Jurkat, Clone E6-1 (cell line): ENCODE results near the gene F2.

Experiments used
- DNase-seq: peaks from one replicate; pipeline ENCODE4 v3.0.0-alpha.2; 2011; ENCODE audit warnings: low read depth, low spot score
- H3K4me3 ChIP-seq: 2 replicates; pipeline ENCODE4 v1.5.1; 2011; ENCODE audit warnings: mild to moderate bottlenecking, low read length, control low read depth, moderate library complexity

The F2 gene

DNA sequence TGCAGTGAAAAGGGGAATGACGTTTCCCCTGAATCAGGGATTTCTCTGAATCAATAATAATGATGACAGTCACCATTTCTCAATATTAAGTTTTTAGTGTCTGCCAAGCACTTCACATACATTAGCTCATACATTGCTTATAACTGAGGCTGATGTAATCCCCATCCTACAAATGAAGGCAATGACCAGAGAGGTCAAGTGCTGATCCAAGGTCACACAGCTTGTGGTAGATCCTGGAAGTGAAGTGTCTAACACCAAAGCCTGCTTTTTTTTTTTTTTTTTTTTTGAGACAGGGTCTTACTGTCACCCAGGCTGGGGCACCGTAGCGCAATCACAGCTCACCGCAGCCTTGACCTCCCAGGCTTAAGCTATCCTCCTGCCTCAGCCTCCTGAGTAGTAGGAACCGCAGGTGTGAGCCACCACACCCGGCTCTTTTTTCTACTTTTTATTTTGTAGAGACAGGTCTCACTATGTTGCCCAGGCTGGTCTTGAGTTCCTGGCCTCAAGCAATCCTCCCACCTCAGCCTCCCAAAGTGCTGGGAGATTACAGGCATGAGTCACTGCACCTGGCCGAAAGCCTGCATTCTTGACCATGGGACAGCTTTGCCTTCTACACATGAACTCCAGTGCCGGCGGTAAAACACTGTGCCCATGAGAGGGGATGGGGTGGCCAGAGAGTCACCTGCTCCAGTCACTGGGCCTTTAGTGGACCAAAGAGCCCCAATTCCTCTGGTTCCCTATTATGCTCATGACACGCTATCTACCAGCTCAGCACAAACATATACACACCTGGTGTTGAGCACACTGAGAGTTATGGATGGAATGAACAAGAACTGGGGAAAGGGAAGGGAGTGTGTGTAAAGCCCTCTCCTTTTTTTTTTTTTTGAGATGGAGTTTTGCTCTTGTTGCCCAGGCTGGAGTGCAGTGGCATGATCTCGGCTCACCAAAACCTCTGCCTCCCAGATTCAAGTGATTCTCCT is 36.0 kb upstream of the F2 start:
- no peak for DNase-seq
- H3K4me3 ChIP-seq = no peak overlapping the region

DNA sequence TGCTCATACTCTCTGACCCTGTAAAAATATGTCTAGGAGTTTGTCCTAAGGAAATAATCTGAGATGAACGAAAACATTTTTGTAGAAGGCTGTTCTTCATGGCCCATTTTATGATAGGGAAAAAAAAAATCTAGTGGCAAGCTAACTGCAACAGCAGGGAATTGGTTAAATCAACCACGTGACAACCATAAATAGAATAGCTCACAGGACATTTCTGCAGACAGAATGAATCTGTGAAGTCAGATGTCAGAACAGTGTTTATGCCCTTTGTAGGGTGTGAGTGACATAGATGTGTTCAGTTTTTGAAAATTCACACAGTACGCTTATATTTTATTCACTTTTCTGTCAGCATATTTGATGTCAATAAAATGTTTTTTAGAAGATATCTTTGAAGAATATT is 34.6 kb upstream of the F2 start:
- no peak for DNase-seq
- H3K4me3 ChIP-seq = no peak overlapping the region

DNA sequence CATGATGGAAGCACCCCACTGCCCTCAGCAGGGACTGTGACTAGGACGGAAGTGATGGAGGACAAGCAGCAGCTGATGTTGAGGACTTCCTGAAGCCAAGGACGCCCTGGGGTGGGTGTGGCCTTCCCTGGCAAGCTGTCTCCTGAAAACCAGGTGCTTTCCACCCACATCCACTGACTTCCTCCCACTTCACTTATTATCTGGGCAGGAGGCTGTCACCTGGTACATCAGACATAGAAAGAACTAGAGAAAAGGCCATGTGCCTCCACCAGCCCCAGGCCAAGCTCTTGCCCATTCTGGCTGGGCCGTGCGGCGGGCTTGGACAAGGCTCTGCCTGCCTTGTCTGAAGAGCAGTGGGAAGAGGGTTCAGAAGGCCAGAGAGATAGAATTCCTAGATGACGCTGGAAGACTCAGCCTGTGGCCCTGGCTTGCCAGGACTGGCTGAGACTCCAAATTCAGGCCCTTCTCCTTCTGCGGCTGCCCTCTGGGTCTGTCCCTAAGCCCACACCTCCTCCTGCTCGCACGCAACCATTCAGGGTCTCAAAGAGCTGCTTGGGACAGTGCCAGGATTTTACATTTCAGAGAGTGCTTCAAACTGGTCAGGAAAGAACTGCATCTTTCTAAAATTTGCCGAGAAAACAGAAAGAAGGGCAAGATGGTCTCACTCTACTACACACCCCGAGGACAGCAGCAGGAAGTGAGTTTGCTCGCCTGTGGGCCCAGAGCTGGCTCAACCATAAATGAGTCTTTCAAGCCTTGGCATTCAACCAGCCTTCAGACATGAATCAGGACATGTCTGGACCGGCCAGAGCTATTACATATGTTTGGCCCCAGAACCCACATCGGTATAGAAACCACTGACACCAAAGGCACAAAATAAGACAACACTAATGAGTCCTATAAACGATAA is 31.9 kb upstream of the F2 start:
- no peak overlapping the region for H3K4me3 ChIP-seq
- DNase-seq = no peak

DNA sequence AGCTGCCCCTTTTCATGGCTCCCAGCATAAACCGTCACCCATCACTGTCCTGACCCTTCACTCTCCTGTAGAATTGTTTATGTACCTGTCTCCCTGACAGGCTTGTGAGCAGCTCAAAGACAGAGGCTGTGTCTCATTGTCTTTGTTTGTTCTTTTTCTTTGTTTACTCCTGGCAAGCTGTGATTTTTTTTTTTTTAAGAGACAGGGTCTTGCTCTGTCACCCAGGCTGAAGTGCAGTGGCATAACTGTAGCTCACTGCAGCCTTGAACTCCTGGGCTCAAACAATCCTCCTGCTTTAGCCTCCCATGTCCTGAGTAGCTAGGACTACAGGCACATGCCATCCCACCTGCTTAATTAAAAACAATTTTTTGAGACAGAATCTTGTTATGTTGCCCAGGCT is 28.3 kb upstream of the F2 start:
- no peak overlapping the region for H3K4me3 ChIP-seq
- no peak for DNase-seq

DNA sequence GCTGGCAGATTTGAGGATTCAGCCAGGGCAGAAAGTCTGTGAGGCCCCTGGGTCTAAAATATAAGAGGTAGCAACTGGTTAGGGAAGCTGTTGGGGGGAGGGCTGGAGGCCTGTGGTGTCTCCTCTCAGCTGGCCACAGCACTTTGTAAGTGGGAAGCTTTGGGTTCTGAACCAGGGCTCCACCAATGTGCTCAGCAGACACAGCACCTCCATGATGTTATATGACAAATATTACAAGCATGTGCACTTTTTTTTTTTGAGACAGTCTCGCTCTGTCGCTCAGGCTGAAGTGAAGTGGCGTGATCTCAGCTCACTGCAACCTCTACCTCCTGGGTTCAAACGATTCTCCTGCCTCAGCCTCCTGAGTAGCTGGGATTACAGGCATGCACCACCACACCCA is 26.6 kb upstream of the F2 start:
- DNase-seq = no peak
- H3K4me3 ChIP-seq = no peak overlapping the region

DNA sequence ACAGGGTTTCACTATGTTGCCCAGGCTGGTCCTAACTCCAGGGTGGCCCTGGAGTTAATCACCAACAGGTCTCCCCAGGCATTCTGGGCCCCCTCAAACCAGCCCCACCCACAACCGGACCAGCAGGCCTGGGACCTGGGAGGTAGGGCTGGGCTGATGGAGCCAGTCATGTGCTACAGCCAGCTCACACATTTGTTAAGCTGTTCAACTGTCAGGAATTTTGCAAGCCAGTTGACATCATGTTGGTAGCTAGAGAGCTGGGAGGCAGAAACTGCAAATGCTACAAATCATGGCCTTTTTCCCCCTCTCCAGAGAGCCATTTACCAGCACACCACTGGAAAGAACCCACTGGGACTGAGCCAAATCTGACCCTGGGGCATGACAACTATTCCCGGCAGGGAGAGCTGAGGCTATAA is 25.4 kb upstream of the F2 start:
- DNase-seq = no peak
- no peak overlapping the region for H3K4me3 ChIP-seq

DNA sequence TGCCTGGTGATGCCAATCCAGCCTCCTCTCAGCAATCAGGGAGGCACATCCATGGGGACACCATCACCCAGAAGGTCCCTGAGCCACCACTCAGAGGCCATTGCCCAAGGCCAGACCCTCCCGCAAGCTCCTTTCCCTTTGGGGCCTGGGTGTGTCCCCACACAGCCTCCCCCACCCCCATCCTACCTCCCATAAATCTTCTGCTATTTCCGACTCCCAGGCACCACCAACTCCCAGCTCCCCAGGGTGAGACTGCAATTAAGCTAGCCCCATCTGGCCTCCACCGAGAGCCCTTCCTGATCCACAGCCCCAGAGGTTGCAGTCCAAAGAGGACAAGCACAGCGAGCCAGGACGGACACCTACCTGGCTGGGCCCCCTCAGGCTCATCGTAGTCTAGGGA is 24.9 kb upstream of the F2 start:
- DNase-seq = no peak
- H3K4me3 ChIP-seq = no peak overlapping the region

DNA sequence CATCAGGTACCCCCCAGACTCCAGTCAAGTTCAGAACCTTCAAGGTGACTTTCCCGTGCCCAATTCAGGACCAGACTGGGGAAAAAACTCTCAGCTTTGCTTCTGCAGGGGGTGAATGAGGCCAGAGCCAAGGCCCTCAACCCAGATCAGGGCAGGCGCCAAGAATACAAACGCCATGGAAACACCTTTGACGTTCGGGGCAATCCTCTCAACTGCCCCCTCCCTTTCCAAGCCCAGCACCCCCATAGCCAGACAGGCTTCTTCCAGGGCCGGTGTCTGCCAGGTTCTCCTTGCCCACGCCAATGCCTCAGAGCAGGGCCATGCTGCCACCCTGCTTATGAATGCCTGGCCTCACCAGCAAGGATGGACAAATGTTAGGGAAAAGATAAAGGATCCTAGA is 24.4 kb upstream of the F2 start:
- no peak overlapping the region for H3K4me3 ChIP-seq
- no peak for DNase-seq

DNA sequence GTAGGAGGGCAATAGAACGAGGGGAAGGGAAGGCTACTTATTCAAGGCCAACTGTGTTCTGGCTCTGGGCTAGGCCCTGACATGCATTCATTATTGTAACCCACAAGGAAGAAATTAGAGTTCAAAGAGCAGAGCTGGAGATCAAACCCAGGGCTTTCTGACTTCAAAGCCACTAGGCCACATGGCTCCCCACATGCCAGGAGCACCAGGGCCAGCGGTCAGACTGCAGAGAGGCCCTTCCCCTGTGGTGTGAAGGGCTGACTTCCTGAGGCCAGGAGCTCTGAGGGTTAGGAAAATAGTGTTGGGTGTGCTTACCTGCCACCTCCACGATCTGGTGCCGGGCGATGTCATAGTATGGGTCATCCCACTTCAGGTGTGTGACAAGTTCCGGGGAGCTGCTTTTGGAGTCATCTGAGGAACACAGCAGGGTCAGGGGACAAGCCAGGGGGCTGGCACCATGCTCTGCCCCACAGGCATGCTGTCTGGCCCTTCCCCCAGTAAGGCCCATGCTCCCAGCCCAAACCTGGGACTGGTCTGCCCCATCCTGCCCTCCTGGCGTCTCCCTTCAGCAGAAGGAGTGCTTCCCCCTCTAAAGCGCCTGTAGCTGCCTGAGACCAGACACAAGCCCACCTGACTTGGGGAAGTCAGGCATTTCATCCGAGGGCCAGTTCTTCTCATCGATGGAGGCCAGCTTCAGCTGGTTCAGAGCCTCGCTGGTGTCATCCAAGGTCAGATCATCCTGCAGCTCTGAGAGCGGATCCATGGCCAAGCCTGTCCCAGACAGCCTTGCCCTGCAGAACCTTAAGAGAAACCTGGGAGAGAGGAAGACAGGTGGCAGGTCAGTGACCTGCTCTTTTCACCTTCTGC is 23.4 kb upstream of the F2 start:
- no peak for DNase-seq
- no peak overlapping the region for H3K4me3 ChIP-seq

DNA sequence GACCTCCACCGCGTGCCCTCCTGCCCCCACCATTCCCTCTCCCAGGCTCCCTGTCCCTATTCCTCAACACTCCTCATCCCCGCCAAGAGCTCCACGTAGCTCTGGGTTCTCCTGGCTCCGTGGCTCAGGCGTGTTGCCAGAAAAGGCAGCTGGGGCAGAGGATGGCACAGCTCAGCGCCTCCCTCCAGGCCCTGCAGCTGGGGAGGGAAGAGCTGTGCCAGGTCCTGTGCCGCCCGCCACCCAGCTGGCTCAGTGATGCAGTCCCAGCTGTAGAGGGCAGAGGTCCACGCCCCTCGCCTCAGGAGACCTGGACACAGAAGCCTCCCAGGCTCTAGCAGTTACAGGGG is 22.8 kb upstream of the F2 start:
- H3K4me3 ChIP-seq = no peak overlapping the region
- no peak for DNase-seq

DNA sequence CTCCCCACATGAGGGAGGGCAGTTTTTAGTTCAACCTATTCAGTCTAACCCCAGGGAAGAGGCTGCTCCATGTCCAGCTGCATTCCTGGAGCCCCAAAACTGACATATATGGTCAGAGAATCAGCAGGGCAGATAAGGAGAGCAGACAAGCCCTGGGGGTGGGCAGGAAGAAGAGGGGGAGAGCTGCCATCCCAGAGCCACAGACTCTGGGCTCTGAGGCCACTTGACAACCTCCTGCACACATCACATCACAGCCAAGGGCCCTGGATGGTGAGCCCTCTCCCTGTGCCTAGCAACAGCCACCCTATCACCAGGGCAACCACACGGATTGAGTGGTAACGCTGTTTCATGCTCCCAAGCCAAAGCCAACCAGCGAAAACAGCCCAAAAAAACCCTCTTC is 21.7 kb upstream of the F2 start:
- H3K4me3 ChIP-seq = no peak overlapping the region
- DNase-seq = no peak

DNA sequence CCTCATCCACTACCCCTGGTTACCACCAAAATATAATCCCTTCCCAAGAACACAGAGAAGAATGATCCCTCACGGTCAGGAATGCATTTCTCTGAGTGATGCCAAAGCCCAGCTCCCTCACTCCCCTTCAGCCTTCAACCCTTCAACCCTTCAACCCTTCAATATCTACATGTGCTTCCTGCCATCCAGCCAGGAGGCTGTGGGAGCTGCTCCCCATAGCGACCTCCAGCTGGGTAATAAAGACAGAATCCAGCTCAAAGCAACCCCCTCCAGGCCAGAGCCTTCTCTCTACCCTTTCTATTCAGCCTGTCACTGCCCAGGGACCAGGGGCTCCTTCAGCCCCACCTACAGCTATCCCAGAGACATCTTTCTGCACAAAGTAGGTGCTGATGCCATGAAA is 21.3 kb upstream of the F2 start:
- no peak overlapping the region for H3K4me3 ChIP-seq
- no peak for DNase-seq

DNA sequence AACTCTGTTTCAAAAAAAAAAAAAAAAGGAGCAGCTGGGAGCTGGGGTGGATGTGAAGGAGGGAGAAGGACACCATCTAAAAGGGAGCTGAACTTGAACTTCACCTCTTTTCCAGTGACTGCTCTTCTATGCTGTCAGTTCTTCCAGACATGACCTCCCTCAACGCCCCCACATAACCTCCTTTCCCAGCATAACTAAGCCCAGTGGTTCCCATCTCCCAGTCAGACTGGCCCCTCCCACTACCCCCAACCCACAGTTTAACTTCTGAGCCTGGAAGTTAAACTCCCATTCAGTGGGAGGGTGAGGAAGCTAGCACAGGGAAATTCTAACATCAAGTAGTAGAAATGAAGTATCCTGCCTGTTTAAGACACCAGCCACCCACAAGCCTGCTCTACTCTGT is 20.4 kb upstream of the F2 start:
- no peak overlapping the region for H3K4me3 ChIP-seq
- DNase-seq = no peak

DNA sequence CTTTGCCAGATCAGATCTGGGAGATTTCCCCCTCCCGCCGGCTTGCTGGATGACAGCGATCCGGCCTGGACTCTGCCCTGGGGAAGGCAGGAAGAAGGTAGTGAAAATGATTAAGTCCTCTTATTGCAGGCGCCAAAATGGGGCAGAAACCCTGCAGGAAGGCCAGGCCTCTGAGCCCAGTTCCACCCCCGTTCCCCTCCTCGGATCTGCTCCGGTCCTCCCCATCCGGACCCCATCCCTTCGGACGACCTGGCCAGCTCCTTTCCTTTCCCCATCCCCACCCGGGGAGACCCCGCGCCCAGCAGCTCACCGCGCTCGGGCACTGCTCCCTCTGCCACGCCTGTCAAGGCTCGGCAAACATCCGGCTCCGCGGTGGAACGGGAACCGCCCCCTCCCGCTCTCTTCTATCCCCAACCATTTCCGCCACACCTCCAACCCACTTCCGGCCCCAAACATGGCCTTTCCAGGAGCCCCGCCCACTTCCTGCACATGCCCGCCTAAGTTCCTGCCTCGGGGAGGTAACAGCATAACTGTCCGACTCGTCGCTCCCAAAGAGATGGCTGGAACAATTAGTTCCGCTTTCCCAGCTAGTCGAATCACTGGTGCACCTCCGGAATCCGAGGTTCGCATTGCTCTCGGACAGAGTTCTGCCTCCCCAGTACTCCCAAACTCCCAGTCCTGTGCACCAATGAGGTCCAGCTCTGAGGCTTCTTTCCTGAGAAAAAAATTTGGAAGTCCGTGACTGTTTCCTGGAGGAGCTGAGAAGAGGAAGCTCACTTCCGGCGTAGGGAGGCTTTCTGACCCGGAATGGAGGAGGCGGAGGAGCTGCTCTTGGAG is 18.6 kb upstream of the F2 start, which contains the start of the genes ARHGAP1 and ZNF408:
Gene ARHGAP1, minus strand, starts transcription at position 379 of the 837 bp plus-strand sequence. CDS start 4,512 bp downstream, outside the sequence.
Gene ZNF408, plus strand, starts transcription at position 791 of the 837 bp plus-strand sequence. Its CDS starts 17 bp downstream, at position 808.
- peak within 1 kb of the TSS; percentile 99 for H3K4me3 ChIP-seq
- peak; percentile 99 for DNase-seq

DNA sequence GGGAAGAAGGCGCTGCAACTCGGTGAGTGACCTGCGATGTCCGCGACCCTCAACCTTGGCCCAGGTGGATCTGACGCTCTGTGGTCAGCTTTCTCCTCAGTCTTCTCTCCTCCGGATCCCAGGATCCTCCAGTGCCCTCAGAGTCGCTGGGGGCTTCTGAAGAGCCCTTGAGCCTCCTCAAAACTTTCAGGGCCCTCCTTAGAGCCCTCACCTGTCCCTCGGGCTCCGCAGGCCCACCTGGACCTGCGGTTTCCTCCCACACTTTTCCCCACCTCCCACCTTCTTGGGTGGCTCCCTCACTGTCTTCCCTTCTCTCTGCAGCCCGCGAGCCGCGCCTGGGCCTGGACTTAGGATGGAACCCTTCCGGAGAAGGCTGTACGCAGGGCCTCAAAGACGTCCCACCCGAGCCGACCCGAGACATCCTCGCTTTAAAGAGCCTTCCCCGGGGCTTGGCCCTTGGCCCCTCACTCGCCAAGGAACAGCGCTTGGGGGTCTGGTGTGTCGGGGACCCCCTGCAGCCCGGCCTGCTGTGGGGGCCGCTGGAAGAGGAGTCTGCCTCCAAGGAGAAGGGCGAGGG is 17.8 kb upstream of the F2 start:
- DNase-seq = no peak
- H3K4me3 ChIP-seq = peak overlapping the region; percentile 99

DNA sequence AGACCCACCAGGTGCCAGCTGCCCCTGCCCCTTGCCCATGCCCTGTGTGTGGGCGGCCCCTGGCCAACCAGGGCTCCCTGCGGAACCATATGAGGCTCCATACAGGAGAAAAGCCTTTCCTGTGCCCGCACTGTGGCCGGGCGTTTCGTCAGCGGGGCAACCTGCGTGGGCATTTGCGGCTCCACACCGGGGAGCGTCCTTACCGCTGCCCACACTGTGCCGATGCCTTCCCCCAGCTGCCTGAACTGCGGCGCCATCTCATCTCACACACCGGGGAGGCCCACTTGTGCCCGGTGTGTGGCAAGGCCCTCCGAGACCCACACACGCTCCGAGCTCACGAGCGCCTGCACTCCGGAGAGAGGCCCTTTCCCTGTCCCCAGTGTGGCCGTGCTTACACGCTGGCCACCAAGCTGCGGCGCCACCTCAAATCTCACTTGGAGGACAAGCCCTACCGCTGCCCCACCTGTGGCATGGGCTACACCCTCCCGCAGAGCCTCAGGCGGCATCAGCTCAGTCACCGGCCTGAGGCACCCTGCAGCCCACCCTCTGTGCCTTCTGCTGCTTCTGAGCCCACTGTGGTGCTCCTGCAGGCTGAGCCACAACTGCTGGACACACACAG is 13.8 kb upstream of the F2 start:
- no peak overlapping the region for H3K4me3 ChIP-seq
- DNase-seq = no peak

DNA sequence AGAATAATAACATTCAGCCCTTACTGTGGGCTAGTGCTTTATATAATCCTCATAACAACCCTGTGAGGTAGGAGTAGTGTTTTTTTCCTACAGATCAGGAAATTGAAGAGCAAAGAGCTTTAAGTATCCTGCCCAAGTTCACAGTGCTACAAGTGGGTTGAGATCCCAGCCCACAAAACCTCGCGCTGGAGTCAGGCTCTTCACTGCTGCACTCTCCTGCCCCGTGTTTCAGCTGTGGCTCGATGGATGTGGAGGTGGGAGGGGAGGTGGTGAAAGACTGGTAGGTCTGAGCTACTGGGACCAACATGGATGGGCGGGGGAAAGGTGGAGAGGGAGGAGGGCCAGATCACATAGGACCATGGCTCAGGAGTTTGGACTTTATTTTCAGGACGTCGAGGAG is 12.1 kb upstream of the F2 start:
- no peak overlapping the region for H3K4me3 ChIP-seq

More for the DNA sequence above, 12.1 kb upstream of the F2 start:
- no peak for DNase-seq
